Activated CD4-positive, alpha-beta memory T cell treated with anti-CD3 and anti-CD28 coated beads, Interleukin-2, amount 10 ng/mL, durations not matched to agents 7 days and 5 days (primary cell): ENCODE measurements around the gene BHLHA9. TPM values are rescaled to one million over a fixed set of nuclear protein-coding genes. Genes with fewer than 3 reads are reported as not detected.
A peak's percentile ranks its signal among the peaks of the same experiment; 100 is the strongest.

Experiments used
- CTCF ChIA-PET: fragments of 350-600 bp; sonication (Branson Sonifier 250); formaldehyde crosslinking; loops from one replicate; lab custom pipeline; 2021; ENCODE audit warnings: antibody characterized with exemption, inconsistent platforms; lab: Charles Lee
- POLR2A ChIA-PET: fragments of 350-600 bp; sonication (Branson Sonifier 250); formaldehyde crosslinking; loops from one replicate; lab custom pipeline; 2021; ENCODE audit warnings: antibody characterized with exemption; lab: Charles Lee
- DNase-seq: peaks from one replicate; pipeline ENCODE4 v3.0.0-alpha.2; 2020
- H3K27ac Mint-ChIP-seq: one replicate; pipeline ENCODE4 v1.8.0; 2021; ENCODE audit warnings: mild to moderate bottlenecking, mixed read lengths
- H3K27me3 Mint-ChIP-seq: one replicate; pipeline ENCODE4 v1.8.0; 2021; ENCODE audit warnings: mixed read lengths
- H3K36me3 Mint-ChIP-seq: one replicate; pipeline ENCODE4 v1.8.0; 2021; ENCODE audit warnings: low read depth, mixed read lengths
- H3K4me1 Mint-ChIP-seq: one replicate; pipeline ENCODE4 v1.8.0; 2021; ENCODE audit warnings: mixed read lengths
- H3K4me3 Mint-ChIP-seq: one replicate; pipeline ENCODE4 v1.8.0; 2021; ENCODE audit warnings: mild to moderate bottlenecking, mixed read lengths
- H3K9me3 Mint-ChIP-seq: one replicate; pipeline ENCODE4 v1.8.0; 2021; ENCODE audit warnings: mixed read lengths
- total RNA-seq, 2 experiments: library from RNA; stranded (reverse); gene quantifications; one replicate each; pipeline ENCODE4 v1.2.3, GENCODE V29; 2021

BHLHA9 gene
- total RNA-seq, 2 experiments from 2014 or later, result not detected

- Mint-ChIP-seq H3K4me1 (peaks cover 27% of the 10 kb centered on the region), H3K4me3 (peak overlapping the region; percentile 15), H3K27me3 (peaks cover 15% of the 10 kb centered on the region), H3K9me3 (no peaks in the 10 kb centered on the region), H3K27ac (no peak overlapping the region), H3K36me3 (no peaks in the 10 kb centered on the region)
- POLR2A ChIA-PET, result no interaction called here
- CTCF ChIA-PET, result interaction anchor here (0.9 to 3.0 kb wide), 5 partner anchors 9 to 389 kb away, joined by 4 to 31 read pairs (median 6); partner anchors contain the start of genes BHLHA9 and RILP
- DNase-seq, result no peak
These were observed 9.5 kb upstream of the BHLHA9 start for GRCh38 chr17:1260770-1261161.

GRCh38 chr17:1264196-1264595, 6.0 kb upstream of the BHLHA9 start:
- Mint-ChIP-seq H3K27me3 (peaks cover 14% of the 10 kb centered on the region), H3K27ac (no peak overlapping the region), H3K4me3 (no peak overlapping the region), H3K4me1 (peaks cover 21% of the 10 kb centered on the region), H3K36me3 (no peaks in the 10 kb centered on the region), H3K9me3 (no peaks in the 10 kb centered on the region)
- POLR2A ChIA-PET, result interaction anchor here (1.6 kb wide), 1 partner anchor 68 kb away, joined by 3 read pairs; no protein-coding TSS in a partner anchor
- CTCF ChIA-PET, result interaction anchor here (4.7 kb wide), 1 partner anchor 68 kb away, joined by 21 read pairs; no protein-coding TSS in a partner anchor
- no peak for DNase-seq

GRCh38 chr17:1267471-1267943, 2.7 kb upstream of the BHLHA9 start:
- DNase-seq, result no peak
- Mint-ChIP-seq H3K27ac (peak overlapping the region; percentile 35), H3K4me3 (peak overlapping the region; percentile 70), H3K4me1 (peaks cover 19% of the 10 kb centered on the region), H3K36me3 (no peaks in the 10 kb centered on the region), H3K9me3 (no peaks in the 10 kb centered on the region), H3K27me3 (peaks cover 15% of the 10 kb centered on the region)
- ChIA-PET POLR2A (interaction anchor here (1.0 kb wide), 2 partner anchors 9 to 31 kb away, joined by 3 read pairs; no protein-coding TSS in a partner anchor), CTCF (interaction anchor here (0.6 to 4.7 kb wide), 4 partner anchors 9 to 145 kb away, joined by 3 to 21 read pairs (median 4); no protein-coding TSS in a partner anchor)

GRCh38 chr17:1271030-1271423, 783 bp downstream of the BHLHA9 start:
- peaks cover 30% of the 10 kb centered on the region for H3K27me3 Mint-ChIP-seq
- CTCF ChIA-PET, result no interaction called here

DNA sequence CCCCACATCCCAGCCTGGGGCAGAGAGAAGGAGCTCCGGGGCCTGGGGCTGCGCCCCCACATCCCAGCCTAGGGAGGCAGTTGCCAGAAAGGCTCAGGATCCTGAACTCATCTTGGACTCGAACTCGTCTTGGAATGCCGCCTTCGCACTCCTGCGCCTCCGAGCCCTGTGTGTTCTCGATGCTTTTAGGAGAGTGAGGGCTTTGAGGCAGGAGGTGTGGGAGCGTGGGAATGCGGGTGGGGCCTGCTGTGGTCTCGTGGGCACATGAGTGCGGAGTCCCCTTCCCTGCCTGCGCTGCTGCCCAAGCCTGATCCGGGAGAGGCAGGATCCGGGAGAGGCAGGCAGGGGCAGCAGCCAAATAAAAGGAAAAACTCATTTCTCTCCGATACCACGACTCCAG, 1.2 kb downstream of the BHLHA9 start:
- Mint-ChIP-seq H3K27ac (no peak overlapping the region), H3K4me3 (no peak overlapping the region), H3K9me3 (no peaks in the 10 kb centered on the region), H3K4me1 (peaks cover 29% of the 10 kb centered on the region), H3K27me3 (peaks cover 33% of the 10 kb centered on the region), H3K36me3 (no peaks in the 10 kb centered on the region)
- ChIA-PET CTCF (interaction anchor here (1.2 to 3.1 kb wide), 2 partner anchors 15 to 61 kb away, joined by 4 to 13 read pairs; no protein-coding TSS in a partner anchor), POLR2A (no interaction called here)
- no peak for DNase-seq

More at GRCh38 chr17:1271030-1271423, 783 bp downstream of the BHLHA9 start:
- no peak for DNase-seq
- H3K4me1 Mint-ChIP-seq, result peaks cover 27% of the 10 kb centered on the region
- POLR2A ChIA-PET, result no interaction called here
- no peak overlapping the region for H3K27ac Mint-ChIP-seq
- H3K9me3 Mint-ChIP-seq, result no peaks in the 10 kb centered on the region
- no peak overlapping the region for H3K4me3 Mint-ChIP-seq
- no peaks in the 10 kb centered on the region for H3K36me3 Mint-ChIP-seq

DNA sequence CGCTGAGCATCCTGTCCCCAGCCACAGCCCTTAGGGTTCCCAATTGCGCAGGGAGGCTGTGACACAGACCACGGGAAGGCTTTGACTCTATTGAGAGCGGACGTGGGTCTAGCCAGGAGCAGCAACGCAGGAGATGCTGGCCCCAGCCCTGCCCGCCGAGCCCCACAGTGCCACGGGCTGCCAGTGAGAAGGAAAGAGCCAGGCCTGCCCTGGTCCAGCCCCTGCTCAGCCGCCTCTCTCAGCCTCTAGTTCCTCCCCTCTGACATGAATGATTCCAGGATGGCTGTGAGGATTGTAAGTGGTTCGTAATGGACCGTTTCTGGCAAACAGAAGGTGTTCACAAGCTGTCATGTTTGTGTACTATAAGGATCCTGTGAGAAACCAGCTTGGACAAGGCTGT, 2.5 kb downstream of the BHLHA9 start:
- no peaks in the 10 kb centered on the region for H3K36me3 Mint-ChIP-seq
- H3K4me1 Mint-ChIP-seq, result peaks cover 22% of the 10 kb centered on the region
- no peaks in the 10 kb centered on the region for H3K9me3 Mint-ChIP-seq
- POLR2A ChIA-PET, result no interaction called here
- no peak overlapping the region for H3K4me3 Mint-ChIP-seq
- no peak for DNase-seq
- H3K27ac Mint-ChIP-seq, result no peak overlapping the region
- CTCF ChIA-PET, result interaction anchor here (0.7 to 3.1 kb wide), 4 partner anchors 13 to 61 kb away, joined by 3 to 13 read pairs (median 5); no protein-coding TSS in a partner anchor
- H3K27me3 Mint-ChIP-seq, result peaks cover 33% of the 10 kb centered on the region

- H3K27me3 Mint-ChIP-seq, result peaks cover 33% of the 10 kb centered on the region
- no peak overlapping the region for H3K4me3 Mint-ChIP-seq
- CTCF ChIA-PET, result interaction anchor here (0.7 to 3.1 kb wide), 5 partner anchors 14 to 101 kb away, joined by 3 to 13 read pairs (median 6); no protein-coding TSS in a partner anchor
- no peak overlapping the region for H3K27ac Mint-ChIP-seq
- H3K9me3 Mint-ChIP-seq, result no peaks in the 10 kb centered on the region
- H3K4me1 Mint-ChIP-seq, result peaks cover 18% of the 10 kb centered on the region
- no peak for DNase-seq
- no peaks in the 10 kb centered on the region for H3K36me3 Mint-ChIP-seq
- POLR2A ChIA-PET, result no interaction called here
These were observed 3.4 kb downstream of the BHLHA9 start for GRCh38 chr17:1273492-1274244.

DNA sequence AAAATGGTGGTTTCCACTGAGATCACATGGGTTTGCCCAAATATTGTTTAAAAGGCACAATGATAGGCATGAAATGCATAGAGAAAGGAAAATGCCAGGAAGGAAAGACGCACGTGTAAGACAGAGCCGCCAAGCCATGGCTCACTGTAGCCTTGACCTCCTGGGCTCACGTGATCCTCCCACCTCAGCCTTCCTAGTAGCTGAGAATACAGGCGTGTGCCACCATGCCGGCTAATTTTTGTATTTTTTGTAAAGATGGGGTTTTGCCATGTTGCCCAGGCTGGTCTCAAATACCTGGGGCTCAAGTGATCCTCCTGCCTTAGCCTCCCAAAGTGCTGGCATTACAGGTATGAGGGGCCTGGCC, 4.0 kb downstream of the BHLHA9 start:
- ChIA-PET POLR2A (no interaction called here), CTCF (interaction anchor here (0.8 to 3.1 kb wide), 3 partner anchors 58 to 102 kb away, joined by 5 to 13 read pairs (median 7); no protein-coding TSS in a partner anchor)
- Mint-ChIP-seq H3K36me3 (no peaks in the 10 kb centered on the region), H3K27ac (no peak overlapping the region), H3K27me3 (peaks cover 33% of the 10 kb centered on the region), H3K4me3 (no peak overlapping the region), H3K9me3 (no peaks in the 10 kb centered on the region), H3K4me1 (peaks cover 13% of the 10 kb centered on the region)
- DNase-seq, result no peak

GRCh38 chr17:1275205-1275961, 5.1 kb downstream of the BHLHA9 start:
- H3K9me3 Mint-ChIP-seq, result no peaks in the 10 kb centered on the region
- no peaks in the 10 kb centered on the region for H3K36me3 Mint-ChIP-seq
- ChIA-PET POLR2A (no interaction called here), CTCF (interaction anchor here (1.0 kb wide), 1 partner anchor 60 kb away, joined by 5 read pairs; no protein-coding TSS in a partner anchor)
- H3K4me1 Mint-ChIP-seq, result peaks cover 10% of the 10 kb centered on the region
- DNase-seq, result no peak
- no peak overlapping the region for H3K27ac Mint-ChIP-seq
- H3K27me3 Mint-ChIP-seq, result peaks cover 30% of the 10 kb centered on the region
- H3K4me3 Mint-ChIP-seq, result no peak overlapping the region

DNA sequence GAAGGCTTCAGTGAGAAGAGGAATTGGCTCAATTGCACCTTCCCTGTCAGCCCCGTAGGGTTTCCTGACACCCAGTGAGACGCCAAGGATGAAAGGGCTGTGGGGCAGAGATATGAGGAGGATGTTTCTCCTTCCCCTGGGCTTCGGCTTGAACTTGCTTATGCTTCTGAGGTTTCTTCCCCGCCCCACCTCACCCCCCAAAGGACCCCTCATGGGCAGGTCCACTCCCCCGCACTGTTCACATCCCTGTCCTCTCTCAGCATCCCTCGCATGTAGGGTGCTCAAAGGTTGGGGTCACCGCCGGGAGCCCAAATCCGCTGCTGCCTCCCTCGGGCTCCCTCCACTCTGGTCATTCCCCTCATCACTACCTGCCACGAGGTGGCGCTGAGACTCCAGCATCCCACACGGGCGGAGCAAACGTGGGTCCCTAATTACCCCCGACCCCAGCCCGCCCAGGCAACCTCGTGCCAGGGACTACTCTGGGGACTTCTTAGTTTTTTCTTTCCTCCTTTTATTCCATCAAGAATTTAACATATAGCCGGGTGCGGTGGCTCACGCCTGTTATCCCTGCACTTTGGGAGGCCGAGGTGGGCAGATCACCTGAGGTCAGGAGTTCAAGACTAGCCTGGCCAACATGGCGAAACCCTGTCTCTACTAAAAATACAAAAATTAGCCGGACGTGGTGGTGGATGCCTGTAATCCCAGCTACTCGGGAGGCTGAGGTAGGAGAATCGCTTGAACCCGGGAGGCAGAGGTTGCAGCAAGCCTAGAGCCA, 5.9 kb downstream of the BHLHA9 start:
- H3K4me1 Mint-ChIP-seq, result peaks cover 10% of the 10 kb centered on the region
- peaks cover 30% of the 10 kb centered on the region for H3K27me3 Mint-ChIP-seq
- ChIA-PET CTCF (interaction anchor here (3.3 kb wide), 1 partner anchor 56 kb away, joined by 23 read pairs; no protein-coding TSS in a partner anchor), POLR2A (no interaction called here)
- H3K4me3 Mint-ChIP-seq, result no peak overlapping the region
- no peaks in the 10 kb centered on the region for H3K36me3 Mint-ChIP-seq
- H3K27ac Mint-ChIP-seq, result no peak overlapping the region
- peak; percentile 78 for DNase-seq
- no peaks in the 10 kb centered on the region for H3K9me3 Mint-ChIP-seq

DNA sequence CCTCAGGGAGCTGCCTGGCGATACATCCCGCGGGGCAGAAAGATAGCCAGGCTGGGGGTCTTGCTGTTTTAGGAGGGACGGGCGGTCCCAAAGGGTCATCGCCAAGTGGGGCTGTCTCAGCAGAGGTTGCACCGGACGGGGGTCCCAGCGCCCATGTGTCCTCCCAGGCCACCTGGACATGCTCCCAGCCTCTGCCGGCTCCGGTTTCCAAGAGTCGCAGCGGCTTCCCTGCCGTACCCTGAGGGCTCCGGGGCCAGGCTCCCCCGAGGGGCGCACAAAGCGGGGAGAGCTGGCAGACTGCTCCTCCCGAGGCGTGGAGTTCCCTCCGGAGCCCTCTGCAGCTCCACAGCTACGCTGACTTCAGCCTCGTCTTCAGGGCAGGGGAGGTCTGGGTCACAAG, 10.4 kb downstream of the BHLHA9 start:
- Mint-ChIP-seq H3K4me1 (peaks cover 3% of the 10 kb centered on the region), H3K9me3 (no peaks in the 10 kb centered on the region), H3K36me3 (no peaks in the 10 kb centered on the region), H3K27ac (no peak overlapping the region), H3K27me3 (peaks cover 3% of the 10 kb centered on the region), H3K4me3 (no peak overlapping the region)
- ChIA-PET POLR2A (interaction anchor here (1.6 kb wide), 1 partner anchor 13 kb away, joined by 4 read pairs; no protein-coding TSS in a partner anchor), CTCF (no interaction called here)
- DNase-seq, result no peak
